Left kidney (tissue), 2 donors: ENCODE measurements around the gene BRIP1. TPM values are rescaled to one million over a fixed set of nuclear protein-coding genes. Genes with fewer than 3 reads are reported as not detected.
"Not testable (repeated sequence)": the region's sequence is repeated elsewhere in the genome, so short reads cannot be mapped to it uniquely, and the experiment has no call there.

Source experiments
- DNase-seq: peaks from one replicate; pipeline ENCODE4 v3.0.0-alpha.2; 2013
- polyA plus RNA-seq: library from polyadenylated mRNA; unstranded; fragments of 120-200 nt; gene quantifications from one replicate; pipeline ENCODE4 v1.2.1, GENCODE V29; 2013; ENCODE audit not compliant: insufficient read length

Gene BRIP1
- polyA plus RNA-seq, 1 donor = 18.4 TPM

GRCh38 chr17:61803216-61803615 is 60.1 kb downstream of the BRIP1 start:
- no peak for DNase-seq

GRCh38 chr17:61799812-61800484 is 63.4 kb downstream of the BRIP1 start:
- DNase-seq = no peak

GRCh38 chr17:61797283-61797682 is 66.0 kb downstream of the BRIP1 start:
- no peak for DNase-seq

GRCh38 chr17:61795546-61795945 is 67.8 kb downstream of the BRIP1 start:
- no peak for DNase-seq

- DNase-seq = no peak
Measured at GRCh38 chr17:61794792-61795191, 68.5 kb downstream of the BRIP1 start.

- no peak for DNase-seq
Measured at GRCh38 chr17:61794242-61794641, 69.1 kb downstream of the BRIP1 start.

- no peak for DNase-seq
Measured at GRCh38 chr17:61793565-61793964, 69.8 kb downstream of the BRIP1 start.

GRCh38 chr17:61789872-61790271 is 73.5 kb downstream of the BRIP1 start:
- no peak for DNase-seq

- no peak for DNase-seq
Measured at GRCh38 chr17:61786088-61786487, 77.2 kb downstream of the BRIP1 start.

- DNase-seq = no peak
Measured at GRCh38 chr17:61784510-61784909, 78.8 kb downstream of the BRIP1 start.

- DNase-seq = no peak
Measured at GRCh38 chr17:61783556-61784304, 79.6 kb downstream of the BRIP1 start.

- no peak for DNase-seq
Measured at GRCh38 chr17:61783120-61783519, 80.2 kb downstream of the BRIP1 start.

GRCh38 chr17:61782683-61783082 is 80.6 kb downstream of the BRIP1 start:
- no peak for DNase-seq

GRCh38 chr17:61775364-61775763 is 88.0 kb downstream of the BRIP1 start:
- DNase-seq = no peak

- DNase-seq = no peak
Measured at GRCh38 chr17:61774724-61775123, 88.6 kb downstream of the BRIP1 start.

- DNase-seq = not testable (repeated sequence)
Measured at GRCh38 chr17:61774087-61774486, 89.2 kb downstream of the BRIP1 start.

- no peak for DNase-seq
Measured at GRCh38 chr17:61770752-61771533, 92.4 kb downstream of the BRIP1 start.

- no peak for DNase-seq
Measured at GRCh38 chr17:61770043-61770442, 93.3 kb downstream of the BRIP1 start.

GRCh38 chr17:61768405-61768804 is 94.9 kb downstream of the BRIP1 start:
- DNase-seq = no peak

GRCh38 chr17:61766520-61766919 is 96.8 kb downstream of the BRIP1 start:
- DNase-seq = no peak

- no peak for DNase-seq
Measured at GRCh38 chr17:61764846-61765245, 98.5 kb downstream of the BRIP1 start.

- no peak for DNase-seq
Measured at GRCh38 chr17:61761827-61762226, 101.5 kb downstream of the BRIP1 start.

- DNase-seq = no peak
Measured at GRCh38 chr17:61759362-61759761, 104.0 kb downstream of the BRIP1 start.
